ENCODE measurements around the gene TAF5L.
"Not testable (repeated sequence)": the region's sequence is repeated elsewhere in the genome, so short reads cannot be mapped to it uniquely, and the experiment has no call there.

Gene TAF5L

DNA sequence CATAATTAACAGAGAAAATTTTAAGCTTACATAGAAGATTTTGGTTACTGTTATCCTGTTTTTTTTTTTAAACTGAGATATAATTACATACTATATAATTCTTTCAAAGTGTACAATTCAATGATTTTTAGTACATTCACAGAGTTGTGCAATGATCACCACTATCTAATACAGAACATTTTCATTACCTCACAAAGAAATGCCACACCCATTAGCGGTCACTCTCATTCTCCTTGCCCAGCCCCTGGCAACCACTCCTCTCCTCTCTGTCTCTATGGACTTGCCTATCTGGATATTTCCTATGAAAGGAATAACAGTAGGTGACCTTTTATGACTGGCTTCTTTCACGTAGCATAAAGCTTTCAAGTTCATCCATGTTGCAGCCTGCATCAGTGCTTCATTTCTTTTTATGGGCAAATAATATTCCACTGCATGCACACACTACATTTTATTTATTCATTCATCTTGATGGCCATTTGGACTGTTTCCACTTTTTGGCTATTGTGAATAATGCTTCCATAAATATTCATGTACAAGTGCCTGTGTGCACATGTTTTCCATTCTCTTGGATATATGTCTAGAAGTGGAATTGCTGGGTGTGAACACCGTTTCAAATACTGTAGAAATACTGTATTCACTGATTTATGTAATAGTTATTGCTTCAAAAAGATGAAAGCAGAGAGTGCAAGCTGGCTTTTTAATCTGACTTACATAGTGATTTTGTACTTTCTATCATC, 26.5 kb downstream of the TAF5L start:
- no peak for DNase-seq

- DNase-seq: no peak
Measured at GRCh38 chr1:229597877-229598276, 28.0 kb downstream of the TAF5L start.

- DNase-seq: no peak
Measured at GRCh38 chr1:229596925-229597699, 28.8 kb downstream of the TAF5L start.

DNA sequence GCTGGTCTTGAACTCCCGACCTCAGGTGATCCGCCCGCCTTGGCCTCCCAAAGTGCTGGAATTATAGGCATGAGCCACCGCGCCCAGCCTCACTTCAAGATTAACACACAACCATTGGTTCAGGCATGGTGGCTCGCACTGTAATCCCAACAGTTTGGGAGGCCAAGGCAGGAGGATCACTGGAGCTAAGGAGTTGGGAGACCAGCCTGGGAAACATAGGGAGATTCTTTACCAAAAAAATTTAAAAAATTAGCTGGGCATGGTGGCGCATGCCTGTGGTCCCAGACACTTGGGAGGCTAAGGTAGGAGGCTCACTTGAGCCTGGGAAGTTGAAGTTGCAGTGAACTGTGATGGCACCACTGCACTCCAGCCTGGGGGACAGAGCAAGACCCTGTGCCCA, 30.0 kb downstream of the TAF5L start:
- not testable (repeated sequence) for DNase-seq

GRCh38 chr1:229594227-229595008, 31.5 kb downstream of the TAF5L start:
- DNase-seq: no peak

GRCh38 chr1:229593800-229594199, 32.1 kb downstream of the TAF5L start:
- DNase-seq: no peak

DNA sequence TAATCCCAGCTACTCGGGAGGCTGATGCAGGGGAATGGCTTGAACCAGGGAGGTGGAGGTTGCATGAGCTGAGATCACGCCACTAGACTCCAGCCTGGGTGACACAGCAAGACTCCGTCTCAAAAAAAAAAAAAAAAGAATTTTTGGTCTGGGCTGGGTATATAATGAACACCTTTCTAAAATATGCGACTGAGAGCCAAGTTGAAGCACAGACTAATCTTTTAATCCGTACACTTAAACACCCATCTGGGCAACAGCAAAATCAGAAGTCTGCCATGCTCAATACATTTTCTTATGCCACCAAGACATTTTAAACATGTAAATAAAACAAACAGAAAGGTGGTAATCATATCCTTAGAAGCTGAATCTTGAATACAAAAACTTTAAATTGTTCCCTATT, 35.8 kb downstream of the TAF5L start:
- no peak for DNase-seq

- no peak for DNase-seq
Measured at GRCh38 chr1:229585338-229585737, 40.6 kb downstream of the TAF5L start.

- no peak for DNase-seq
Measured at GRCh38 chr1:229582715-229583114, 43.2 kb downstream of the TAF5L start.

- DNase-seq: no peak
Measured at GRCh38 chr1:229582011-229582694, 43.8 kb downstream of the TAF5L start.

GRCh38 chr1:229581485-229581884, 44.4 kb downstream of the TAF5L start:
- no peak for DNase-seq

- no peak for DNase-seq
Measured at GRCh38 chr1:229579059-229579673, 46.8 kb downstream of the TAF5L start.

DNA sequence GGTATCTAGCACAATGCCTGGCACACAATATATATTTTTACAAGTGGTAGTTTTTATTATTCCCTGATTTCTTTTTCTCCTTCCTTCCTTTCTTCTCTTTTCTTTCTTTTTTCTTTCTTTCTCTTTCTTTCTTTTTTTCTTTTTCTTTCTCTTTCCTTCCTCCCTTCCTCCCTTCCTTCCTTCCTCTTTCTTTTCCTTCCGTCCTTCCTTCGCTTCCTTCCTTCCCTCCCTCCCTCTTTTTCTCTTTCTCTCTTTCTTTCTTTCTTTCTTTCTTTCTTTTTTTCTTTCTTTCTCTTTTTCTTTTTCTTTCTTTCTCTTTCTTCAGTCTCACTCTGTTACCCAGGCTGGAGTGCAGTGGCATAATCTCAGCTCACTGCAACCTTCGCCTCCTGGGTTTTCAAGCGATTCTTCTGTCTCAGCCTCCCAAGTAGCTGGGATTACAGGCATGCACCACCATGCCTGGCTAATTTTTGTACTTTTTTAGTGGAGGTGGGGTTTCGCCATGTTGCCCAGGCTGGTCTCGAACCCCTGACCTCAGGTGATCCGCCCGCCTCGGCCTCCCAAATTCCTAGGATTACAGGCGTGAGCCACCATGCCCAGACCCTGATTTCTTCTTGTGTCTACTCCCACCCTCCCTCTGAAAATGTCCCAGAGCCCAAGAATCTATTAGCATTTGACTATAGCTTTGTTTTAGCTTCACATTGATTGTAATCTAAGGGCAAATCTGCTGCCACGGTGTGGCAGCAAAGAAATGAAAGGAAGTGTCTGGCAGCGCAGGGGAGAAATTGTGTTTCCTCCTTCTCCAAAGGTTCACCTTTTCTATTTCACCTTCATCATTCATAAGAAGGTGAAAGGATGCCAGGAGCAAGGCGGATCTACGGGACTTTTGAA, 47.5 kb downstream of the TAF5L start:
- no peak for DNase-seq

- DNase-seq: no peak
Measured at GRCh38 chr1:229574679-229575442, 51.1 kb downstream of the TAF5L start.

DNA sequence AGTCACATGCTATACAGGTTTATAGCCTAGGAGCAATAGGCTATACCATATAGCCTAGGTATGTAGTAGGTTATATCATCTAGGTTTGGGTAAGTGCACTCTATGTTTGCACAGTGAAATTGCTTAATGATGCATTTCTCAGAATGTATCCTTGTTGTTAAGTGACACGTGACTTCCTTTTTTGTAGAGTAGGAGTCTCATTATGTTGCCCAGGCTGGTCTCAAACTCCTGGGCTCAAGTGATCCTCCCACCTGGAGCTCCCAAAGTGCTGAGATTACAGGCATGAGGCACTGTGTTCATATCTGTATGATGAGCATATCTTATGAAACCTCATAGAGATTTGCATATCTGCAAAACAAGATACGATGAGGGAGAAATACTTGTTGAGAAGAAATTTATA, 53.6 kb downstream of the TAF5L start:
- no peak for DNase-seq

- DNase-seq: no peak
Measured at GRCh38 chr1:229570891-229571516, 54.9 kb downstream of the TAF5L start.

DNA sequence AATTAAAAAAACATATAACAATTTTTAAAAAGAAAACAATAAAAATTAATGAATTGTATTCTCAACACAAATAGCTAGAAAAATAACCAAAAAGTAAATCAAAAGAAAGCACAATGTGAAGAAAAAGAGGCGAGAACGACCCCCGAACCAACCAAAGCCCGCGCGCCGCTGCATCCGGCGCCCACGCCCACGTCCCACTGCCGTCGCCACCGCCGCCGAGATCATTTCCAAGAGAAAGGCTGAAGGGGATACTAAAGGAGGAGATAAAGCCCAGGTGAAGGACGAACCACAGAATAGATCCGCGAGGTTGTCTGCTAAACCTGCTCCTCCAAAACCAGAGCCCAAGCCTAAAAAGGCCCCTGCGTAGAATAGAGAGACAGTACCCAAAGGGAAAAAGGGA, 55.6 kb downstream of the TAF5L start:
- DNase-seq: no peak

GRCh38 chr1:229567109-229567868, 58.6 kb downstream of the TAF5L start:
- DNase-seq: no peak

- DNase-seq: no peak
Measured at GRCh38 chr1:229563701-229564100, 62.2 kb downstream of the TAF5L start.

All from activated CD4-positive, alpha-beta T cell treated with anti-CD3 and anti-CD28 coated beads, Interleukin-2, Interleukin-6, amounts not matched to agents 100 ng/mL and 50 ng/mL, durations not matched to agents 16 hours and 8 hours (primary cell).